Hepatocyte (in vitro differentiated cells): ENCODE measurements around the gene SNX25. TPM values are rescaled to one million over a fixed set of nuclear protein-coding genes. Genes with fewer than 3 reads are reported as not detected.

ENCODE experiments used
- DNase-seq: peaks from one replicate; pipeline ENCODE4 v3.0.0-alpha.2; 2016; ENCODE audit warnings: low spot score
- H2AFZ ChIP-seq: fragments of 200-600 bp; sonication (generic); 2 replicates; pipeline ENCODE4 v1.6.0; 2016; ENCODE audit warnings: antibody characterized with exemption, mild to moderate bottlenecking
- H3K27ac ChIP-seq: fragments of 200-600 bp; sonication (generic); 2 replicates; pipeline ENCODE4 v1.5.1; 2016; ENCODE audit warnings: mild to moderate bottlenecking
- H3K27me3 ChIP-seq: fragments of 200-600 bp; sonication (generic); 2 replicates; pipeline ENCODE4 v1.6.1; 2016
- H3K36me3 ChIP-seq: fragments of 200-600 bp; sonication (generic); replicated peaks from 2 replicates; pipeline ENCODE4 v1.5.1; 2016; ENCODE audit warnings: low read depth; ENCODE audit not compliant: insufficient read depth
- H3K4me1 ChIP-seq: fragments of 200-600 bp; sonication (generic); 2 replicates; pipeline ENCODE4 v1.5.1; 2016; ENCODE audit warnings: mild to moderate bottlenecking, moderate library complexity; ENCODE audit not compliant: insufficient read depth
- H3K4me2 ChIP-seq: fragments of 200-600 bp; sonication (generic); 2 replicates; pipeline ENCODE4 v1.6.0; 2016
- H3K4me3 ChIP-seq: fragments of 200-600 bp; sonication (generic); 2 replicates; pipeline ENCODE4 v1.5.1; 2016; ENCODE audit warnings: mild to moderate bottlenecking
- H3K79me2 ChIP-seq: fragments of 200-600 bp; sonication (generic); 2 replicates; pipeline ENCODE4 v1.6.0; 2017; ENCODE audit warnings: mild to moderate bottlenecking
- H3K9me2 ChIP-seq: fragments of 200-600 bp; sonication (generic); replicated peaks from 2 replicates; pipeline ENCODE4 v1.6.0; 2017; ENCODE audit warnings: mild to moderate bottlenecking; ENCODE audit not compliant: insufficient read depth
- H3K9me3 ChIP-seq: fragments of 200-600 bp; sonication (generic); 2 replicates; pipeline ENCODE4 v1.5.1; 2016; ENCODE audit warnings: low read depth, mild to moderate bottlenecking
- H4K20me1 ChIP-seq: fragments of 200-600 bp; sonication (generic); 2 replicates; pipeline ENCODE4 v1.6.0; 2016; ENCODE audit warnings: mild to moderate bottlenecking; ENCODE audit not compliant: insufficient read depth, poor library complexity, severe bottlenecking
- CTCF ChIP-seq: fragments of 200-600 bp; sonication (generic); IDR thresholded peaks from 2 replicates; pipeline ENCODE4 v1.5.1; 2016; ENCODE audit warnings: antibody characterized with exemption, mild to moderate bottlenecking; ENCODE audit not compliant: poor library complexity
- EZH2 ChIP-seq: fragments of 200-600 bp; sonication (generic); IDR thresholded peaks from 2 replicates; pipeline ENCODE4 v1.6.1; 2016; ENCODE audit warnings: antibody characterized with exemption, mild to moderate bottlenecking, borderline replicate concordance
- EZH2phosphoT487 ChIP-seq: fragments of 200-600 bp; sonication (generic); IDR thresholded peaks from one replicate; pipeline ENCODE4 v1.6.1; 2018; ENCODE audit warnings: antibody characterized with exemption, mild to moderate bottlenecking, low read depth, moderate library complexity; ENCODE audit not compliant: unreplicated experiment, severe bottlenecking
- WGBS: methylation state at CpG from one replicate; pipeline ENCODE4 v1.1.6; 2016; ENCODE audit warnings: low lambda C conversion rate; ENCODE audit errors: missing lambda C conversion rate; 5-methylcytosine and 5-hydroxymethylcytosine counted together
- polyA plus RNA-seq: library from polyadenylated mRNA; unstranded; fragments of >200 nt; fragmentation: Nextera tagmentation; extraction: Ambion mirVana; gene quantifications from 2 replicates; pipeline ENCODE4 v1.2.1, GENCODE V29; 2016
- total RNA-seq: library from RNA; depleted of rRNA; stranded (reverse); fragments of >200 nt; gene quantifications from 2 replicates; pipeline ENCODE4 v1.2.3, GENCODE V29; 2014

Gene SNX25
- total and polyA plus RNA-seq, 2 experiments from 2014 or later: 16.5 to 20.3 TPM

GRCh38 chr4:185352741-185353140, 143.3 kb downstream of the SNX25 start:
- no peak for DNase-seq
- Histone ChIP-seq H3K4me3 (no peak overlapping the region), H3K9me2 (no peaks in the 10 kb centered on the region), H3K27me3 (no peaks in the 10 kb centered on the region), H2AFZ (no peak overlapping the region), H3K4me1 (no peaks in the 10 kb centered on the region), H3K36me3 (no peaks in the 10 kb centered on the region), H3K79me2 (no peaks in the 10 kb centered on the region), H3K27ac (no peak overlapping the region), H4K20me1 (no peaks in the 10 kb centered on the region), H3K4me2 (no peak overlapping the region), H3K9me3 (no peaks in the 10 kb centered on the region)
- WGBS: 100% methylated on average over 2 of the region's 2 CpGs
- TF ChIP-seq EZH2 (no peak), CTCF (no peak), EZH2phosphoT487 (no peak)

GRCh38 chr4:185357211-185357610, 147.8 kb downstream of the SNX25 start:
- Histone ChIP-seq H3K27me3 (no peaks in the 10 kb centered on the region), H3K9me2 (no peaks in the 10 kb centered on the region), H3K4me2 (no peak overlapping the region), H3K79me2 (no peaks in the 10 kb centered on the region), H3K9me3 (no peaks in the 10 kb centered on the region), H3K36me3 (no peaks in the 10 kb centered on the region), H4K20me1 (no peaks in the 10 kb centered on the region), H3K4me1 (no peaks in the 10 kb centered on the region), H2AFZ (no peak overlapping the region), H3K4me3 (no peak overlapping the region), H3K27ac (no peak overlapping the region)
- no peak for DNase-seq
- WGBS: 86% methylated on average over 5 of the region's 5 CpGs
- TF ChIP-seq EZH2phosphoT487 (no peak), EZH2 (no peak), CTCF (no peak)

GRCh38 chr4:185357733-185358440, 148.5 kb downstream of the SNX25 start:
- no peak for DNase-seq
- no peak overlapping the region for H3K4me2 ChIP-seq
- WGBS: 81% methylated on average over 7 of the region's 7 CpGs

More at GRCh38 chr4:185357733-185358440, 148.5 kb downstream of the SNX25 start:
- Histone ChIP-seq H3K27ac (no peak overlapping the region), H3K9me2 (no peaks in the 10 kb centered on the region), H3K4me1 (no peaks in the 10 kb centered on the region), H3K36me3 (no peaks in the 10 kb centered on the region), H4K20me1 (no peaks in the 10 kb centered on the region), H3K79me2 (no peaks in the 10 kb centered on the region), H3K4me3 (no peak overlapping the region), H2AFZ (no peak overlapping the region), H3K9me3 (no peaks in the 10 kb centered on the region), H3K27me3 (no peaks in the 10 kb centered on the region)
- no peak for TF ChIP-seq CTCF
- TF ChIP-seq EZH2phosphoT487: no peak
- TF ChIP-seq EZH2: no peak
